Fibroblast of villous mesenchyme (primary cell): ENCODE results near the gene TPGS1. TPM values are rescaled to one million over a fixed set of nuclear protein-coding genes. Genes with fewer than 3 reads are reported as not detected.

Experiments used
- DNase-seq: peaks from one replicate; pipeline ENCODE4 v3.0.0-alpha.2; 2010; ENCODE audit warnings: low read depth
- H3K4me3 ChIP-seq: 2 replicates; pipeline ENCODE4 v1.5.1; 2011; ENCODE audit warnings: low read depth, mild to moderate bottlenecking, low read length
- total RNA-seq: library from RNA; depleted of rRNA; stranded (reverse); fragments of >200 nt; gene quantifications from 2 replicates; pipeline ENCODE4 v1.2.3, GENCODE V29; 2012
- TF ChIP-seq, protein P1 (sequence below): IDR thresholded peaks from 2 replicates; pipeline ENCODE4 v1.5.1; 2012; ENCODE audit warnings: low read depth, mild to moderate bottlenecking, low read length; ENCODE audit not compliant: insufficient read depth

The TPGS1 gene
- total RNA-seq, 1 donor, result 16.8 TPM

DNA sequence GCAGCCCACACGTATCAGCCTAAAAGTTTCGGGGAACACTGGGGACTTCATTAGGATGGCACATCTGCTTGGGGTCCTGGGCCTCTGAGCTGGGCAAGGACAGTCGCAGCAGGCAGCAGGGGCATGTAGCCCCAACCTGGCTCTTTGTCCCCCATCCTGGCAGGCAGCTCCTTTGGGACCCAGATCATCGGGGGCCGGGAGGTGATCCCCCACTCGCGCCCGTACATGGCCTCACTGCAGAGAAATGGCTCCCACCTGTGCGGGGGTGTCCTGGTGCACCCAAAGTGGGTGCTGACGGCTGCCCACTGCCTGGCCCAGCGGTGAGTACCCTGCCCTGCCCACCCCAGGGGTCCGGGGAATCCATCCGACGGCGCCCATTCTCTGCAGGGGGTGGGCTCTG is 39.8 kb downstream of the TPGS1 start:
- TF ChIP-seq, protein P1, sequence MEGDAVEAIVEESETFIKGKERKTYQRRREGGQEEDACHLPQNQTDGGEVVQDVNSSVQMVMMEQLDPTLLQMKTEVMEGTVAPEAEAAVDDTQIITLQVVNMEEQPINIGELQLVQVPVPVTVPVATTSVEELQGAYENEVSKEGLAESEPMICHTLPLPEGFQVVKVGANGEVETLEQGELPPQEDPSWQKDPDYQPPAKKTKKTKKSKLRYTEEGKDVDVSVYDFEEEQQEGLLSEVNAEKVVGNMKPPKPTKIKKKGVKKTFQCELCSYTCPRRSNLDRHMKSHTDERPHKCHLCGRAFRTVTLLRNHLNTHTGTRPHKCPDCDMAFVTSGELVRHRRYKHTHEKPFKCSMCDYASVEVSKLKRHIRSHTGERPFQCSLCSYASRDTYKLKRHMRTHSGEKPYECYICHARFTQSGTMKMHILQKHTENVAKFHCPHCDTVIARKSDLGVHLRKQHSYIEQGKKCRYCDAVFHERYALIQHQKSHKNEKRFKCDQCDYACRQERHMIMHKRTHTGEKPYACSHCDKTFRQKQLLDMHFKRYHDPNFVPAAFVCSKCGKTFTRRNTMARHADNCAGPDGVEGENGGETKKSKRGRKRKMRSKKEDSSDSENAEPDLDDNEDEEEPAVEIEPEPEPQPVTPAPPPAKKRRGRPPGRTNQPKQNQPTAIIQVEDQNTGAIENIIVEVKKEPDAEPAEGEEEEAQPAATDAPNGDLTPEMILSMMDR, result no peak
- H3K4me3 ChIP-seq, result no peak overlapping the region
- no peak for DNase-seq

DNA sequence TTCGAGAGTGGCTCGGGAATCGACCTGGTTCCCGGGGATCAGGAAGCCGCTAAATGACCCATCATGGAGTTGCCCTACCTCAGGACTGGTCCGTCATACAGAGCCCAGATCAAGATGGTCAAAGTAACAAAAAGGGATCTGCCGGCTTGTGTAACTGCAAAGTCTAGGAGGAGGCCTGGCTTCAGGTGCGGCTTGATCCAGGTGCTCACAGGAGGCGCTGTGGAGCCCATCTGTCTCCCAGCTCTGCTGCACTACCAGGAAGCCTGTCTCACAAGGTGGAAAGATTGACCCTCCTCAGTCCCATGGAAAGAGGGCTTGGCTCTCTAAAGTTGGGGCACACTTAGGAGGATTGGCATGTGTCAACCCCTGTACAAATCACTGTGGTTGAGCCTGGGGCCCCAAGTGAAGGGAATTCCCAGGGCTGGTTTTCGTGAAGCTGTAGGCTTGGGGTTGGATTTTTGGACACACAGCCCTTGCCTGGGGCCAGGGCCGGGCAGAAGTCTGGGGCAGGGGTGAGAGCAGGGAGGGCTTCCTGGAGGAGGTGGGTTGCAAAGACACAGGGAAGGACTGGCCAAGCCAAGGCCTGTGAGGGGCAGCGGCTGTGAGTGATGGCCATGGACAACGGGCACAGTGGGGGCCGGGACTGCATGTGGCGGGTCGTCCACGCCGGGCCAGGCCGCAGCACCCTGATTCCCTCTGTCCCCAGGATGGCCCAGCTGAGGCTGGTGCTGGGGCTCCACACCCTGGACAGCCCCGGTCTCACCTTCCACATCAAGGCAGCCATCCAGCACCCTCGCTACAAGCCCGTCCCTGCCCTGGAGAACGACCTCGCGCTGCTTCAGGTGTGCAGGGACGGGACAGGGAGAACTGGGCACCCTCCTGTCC is 40.8 kb downstream of the TPGS1 start:
- no peak for DNase-seq
- TF ChIP-seq, protein P1, result no peak

DNA sequence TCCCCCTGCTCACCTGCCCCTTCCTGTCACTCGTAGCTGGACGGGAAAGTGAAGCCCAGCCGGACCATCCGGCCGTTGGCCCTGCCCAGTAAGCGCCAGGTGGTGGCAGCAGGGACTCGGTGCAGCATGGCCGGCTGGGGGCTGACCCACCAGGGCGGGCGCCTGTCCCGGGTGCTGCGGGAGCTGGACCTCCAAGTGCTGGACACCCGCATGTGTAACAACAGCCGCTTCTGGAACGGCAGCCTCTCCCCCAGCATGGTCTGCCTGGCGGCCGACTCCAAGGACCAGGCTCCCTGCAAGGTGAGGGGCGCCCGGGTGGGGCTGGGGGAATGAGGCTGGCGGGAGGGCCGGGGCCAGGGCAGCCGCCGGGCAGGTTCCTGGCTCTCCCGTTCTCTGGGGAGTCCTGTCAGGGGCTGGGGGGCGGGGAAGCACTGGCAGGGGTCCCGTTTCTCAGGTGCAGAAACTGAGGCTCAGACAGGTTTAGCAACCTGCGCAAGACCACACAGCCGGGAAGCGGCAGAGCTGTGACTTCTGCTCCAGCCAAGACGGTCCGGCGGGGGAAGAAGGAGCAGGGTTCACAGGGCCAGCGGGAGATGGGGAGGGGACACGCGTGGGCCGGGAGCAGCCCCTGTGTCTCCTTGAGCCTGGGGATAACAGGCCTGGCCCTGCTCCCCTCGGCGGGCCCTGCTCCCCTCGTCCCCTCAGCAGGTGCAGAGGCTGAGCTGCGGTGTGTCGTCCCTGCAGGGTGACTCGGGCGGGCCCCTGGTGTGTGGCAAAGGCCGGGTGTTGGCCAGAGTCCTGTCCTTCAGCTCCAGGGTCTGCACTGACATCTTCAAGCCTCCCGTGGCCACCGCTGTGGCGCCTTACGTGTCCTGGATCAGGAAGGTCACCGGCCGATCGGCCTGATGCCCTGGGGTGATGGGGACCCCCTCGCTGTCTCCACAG is 41.9 kb downstream of the TPGS1 start:
- no peak overlapping the region for H3K4me3 ChIP-seq
- TF ChIP-seq, protein P1, result no peak
- no peak for DNase-seq

More for the DNA sequence above, 40.8 kb downstream of the TPGS1 start:
- no peak overlapping the region for H3K4me3 ChIP-seq

DNA sequence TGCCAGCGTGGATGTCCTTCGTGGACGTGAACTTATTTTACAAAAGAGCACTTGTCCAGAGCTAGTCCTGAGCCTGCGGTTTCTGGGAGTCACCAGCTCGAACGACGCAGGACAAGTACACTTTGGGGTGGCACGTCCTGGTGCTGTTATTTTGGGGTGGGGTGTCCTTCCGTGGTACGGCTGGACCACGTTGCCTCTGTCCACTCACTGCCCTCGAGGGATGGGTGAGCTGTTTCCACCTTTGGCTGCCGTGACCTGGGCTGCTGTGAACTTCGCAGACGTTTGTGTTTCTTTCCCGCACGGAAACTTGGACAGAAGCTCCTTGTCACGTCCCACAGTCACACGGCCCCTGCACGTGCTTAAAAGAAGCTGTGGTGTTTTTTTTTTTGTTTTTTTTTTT is 47.5 kb downstream of the TPGS1 start:
- TF ChIP-seq, protein P1, result no peak
- DNase-seq, result peak; percentile 21
- H3K4me3 ChIP-seq, result no peak overlapping the region

DNA sequence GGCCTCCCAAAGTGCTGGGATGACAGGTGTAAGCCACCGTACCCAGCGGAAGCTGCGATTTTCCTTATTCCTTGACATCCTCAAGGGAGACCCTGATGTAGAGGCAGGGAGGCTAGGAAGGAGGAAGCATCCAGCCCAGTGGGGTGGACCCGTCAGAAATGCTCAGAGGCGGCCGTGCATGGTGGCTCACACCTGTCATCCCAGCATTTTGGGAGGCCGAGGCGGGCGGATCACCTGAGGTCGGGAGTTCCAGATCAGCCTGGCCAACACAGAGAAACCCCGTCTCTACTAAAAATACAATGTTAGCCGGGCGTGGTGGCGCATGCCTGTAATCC is 48.1 kb downstream of the TPGS1 start:
- TF ChIP-seq, protein P1, result no peak
- no peak for DNase-seq
- H3K4me3 ChIP-seq, result no peak overlapping the region

DNA sequence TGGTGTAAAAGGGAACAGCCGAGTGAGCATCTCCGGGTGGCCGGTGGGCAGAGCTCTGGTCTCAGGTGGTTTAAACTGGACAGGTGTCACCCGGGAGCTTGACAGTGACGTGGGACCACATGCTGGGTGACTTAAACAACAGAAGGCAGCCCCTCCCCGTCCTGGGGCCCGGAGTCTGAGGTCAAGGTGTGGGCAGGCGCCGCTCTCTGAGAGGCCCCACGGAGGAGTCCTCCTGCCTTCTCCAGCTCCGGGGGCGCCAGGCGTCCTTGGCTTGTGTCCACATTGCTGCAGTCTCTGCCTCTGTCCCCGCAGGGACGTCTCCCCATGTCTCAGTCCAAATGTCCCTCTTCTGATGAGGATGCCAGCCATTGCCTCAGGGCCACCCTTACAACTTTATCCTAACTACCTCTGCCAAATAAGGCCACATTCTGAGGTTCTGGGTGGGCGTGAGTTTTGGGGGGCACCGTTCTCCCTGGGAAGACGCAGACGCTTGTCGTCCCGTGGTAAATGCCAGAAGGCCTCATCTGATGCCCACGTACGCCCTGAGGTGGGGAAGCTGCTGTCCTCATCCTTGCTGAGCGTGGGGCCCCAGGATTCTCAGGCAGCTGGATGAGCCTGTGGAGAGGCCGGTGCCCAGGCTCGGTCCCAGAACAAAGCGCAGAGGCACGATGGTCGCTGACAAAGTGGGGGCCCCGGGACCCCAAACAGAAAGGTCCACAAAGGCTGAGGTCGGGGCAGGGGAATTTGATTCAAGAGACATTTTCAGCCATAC is 49.5 kb downstream of the TPGS1 start:
- no peak for DNase-seq
- no peak overlapping the region for H3K4me3 ChIP-seq
- TF ChIP-seq, protein P1, result no peak
